Neural crest cell (in vitro differentiated cells): Measurements from ENCODE around the gene RAD23B. TPM values are rescaled to one million over a fixed set of nuclear protein-coding genes. Genes with fewer than 3 reads are reported as not detected.
"Not testable (repeated sequence)": the region's sequence is repeated elsewhere in the genome, so short reads cannot be mapped to it uniquely, and the experiment has no call there.

Experiments
- DNase-seq: peaks from one replicate; pipeline ENCODE4 v3.0.0; 2021; ENCODE audit warnings: low read depth, mixed read lengths, low spot score
- H3K27ac Mint-ChIP-seq: one replicate; pipeline ENCODE4 v1.8.0; 2021; ENCODE audit warnings: mild to moderate bottlenecking, mixed read lengths; ENCODE audit not compliant: unreplicated experiment
- H3K27me3 Mint-ChIP-seq: 2 replicates; pipeline ENCODE4 v1.8.0; 2021; ENCODE audit warnings: low read depth, mild to moderate bottlenecking, mixed read lengths
- H3K36me3 Mint-ChIP-seq: 2 replicates; pipeline ENCODE4 v1.8.0; 2021; ENCODE audit warnings: low read depth, mild to moderate bottlenecking, mixed read lengths
- H3K4me1 Mint-ChIP-seq: 2 replicates; pipeline ENCODE4 v1.8.0; 2021; ENCODE audit warnings: mixed read lengths
- H3K4me3 Mint-ChIP-seq: one replicate; pipeline ENCODE4 v1.8.0; 2021; ENCODE audit warnings: mild to moderate bottlenecking, mixed read lengths
- H3K9me3 Mint-ChIP-seq: 2 replicates; pipeline ENCODE4 v1.8.0; 2021; ENCODE audit warnings: mixed read lengths
- CTCF ChIP-seq: fragments of 200-600 bp; sonication (generic); conservative IDR thresholded peaks from 2 replicates; pipeline ENCODE4 v1.5.0; 2021; ENCODE audit warnings: antibody characterized with exemption, mild to moderate bottlenecking
- total RNA-seq: library from RNA; stranded (reverse); gene quantifications from 2 replicates; pipeline ENCODE4 v1.2.1, GENCODE V29; 2021

The RAD23B gene
- total RNA-seq, 1 donor from 2014 or later = 141 TPM

GRCh38 chr9:107295995-107296394 lies 12.9 kb downstream of the RAD23B start:
- no peaks in the 10 kb centered on the region for H3K36me3 Mint-ChIP-seq
- no peak for TF ChIP-seq CTCF
- no peak overlapping the region for H3K27ac Mint-ChIP-seq
- no peak overlapping the region for H3K4me3 Mint-ChIP-seq
- no peaks in the 10 kb centered on the region for H3K9me3 Mint-ChIP-seq
- no peaks in the 10 kb centered on the region for H3K27me3 Mint-ChIP-seq
- no peak for DNase-seq
- H3K4me1 Mint-ChIP-seq = peaks cover 39% of the 10 kb centered on the region

- not testable (repeated sequence) for DNase-seq, H3K27ac Mint-ChIP-seq, H3K4me3 Mint-ChIP-seq, H3K36me3 Mint-ChIP-seq, H3K9me3 Mint-ChIP-seq, H3K27me3 Mint-ChIP-seq
- peaks cover 39% of the 10 kb centered on the region for H3K4me1 Mint-ChIP-seq
Measured at GRCh38 chr9:107296592-107296991, 13.5 kb downstream of the RAD23B start.

DNA sequence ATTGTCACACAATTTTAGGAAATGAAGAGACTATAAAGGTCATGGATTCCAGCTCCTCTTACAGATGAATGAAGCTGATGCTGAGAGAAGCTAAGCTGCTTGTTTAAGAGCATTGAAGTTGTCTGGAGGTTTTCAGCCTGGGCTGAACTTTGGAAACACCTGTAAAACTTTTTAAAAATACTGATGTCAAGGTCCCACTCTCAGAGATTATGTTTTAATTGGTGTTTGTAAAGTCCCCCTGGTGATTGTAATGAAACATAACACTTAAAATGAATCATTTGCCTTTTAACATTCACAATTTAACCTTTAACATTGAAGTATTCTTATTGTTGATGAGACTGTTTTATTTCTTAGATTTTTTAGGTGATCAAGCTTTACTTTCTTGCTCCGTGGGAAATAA lies 16.4 kb downstream of the RAD23B start:
- Mint-ChIP-seq H3K9me3 (no peaks in the 10 kb centered on the region), H3K4me1 (peaks cover 25% of the 10 kb centered on the region), H3K27me3 (no peaks in the 10 kb centered on the region), H3K4me3 (no peak overlapping the region), H3K36me3 (no peaks in the 10 kb centered on the region), H3K27ac (no peak overlapping the region)
- DNase-seq = no peak
- peak; percentile 49 for TF ChIP-seq CTCF

GRCh38 chr9:107306308-107306707 lies 23.2 kb downstream of the RAD23B start:
- Mint-ChIP-seq H3K27me3 (no peaks in the 10 kb centered on the region), H3K27ac (no peak overlapping the region), H3K4me1 (peaks cover 4% of the 10 kb centered on the region), H3K4me3 (no peak overlapping the region), H3K36me3 (peaks cover 18% of the 10 kb centered on the region), H3K9me3 (no peaks in the 10 kb centered on the region)
- no peak for TF ChIP-seq CTCF
- DNase-seq = no peak

- Mint-ChIP-seq H3K36me3 (peaks cover 18% of the 10 kb centered on the region), H3K9me3 (no peaks in the 10 kb centered on the region), H3K4me3 (no peak overlapping the region), H3K27me3 (no peaks in the 10 kb centered on the region), H3K27ac (no peak overlapping the region), H3K4me1 (peaks cover 4% of the 10 kb centered on the region)
- DNase-seq = no peak
- no peak for TF ChIP-seq CTCF
Measured at GRCh38 chr9:107307331-107307730, 24.3 kb downstream of the RAD23B start.

- Mint-ChIP-seq H3K27me3 (no peaks in the 10 kb centered on the region), H3K27ac (no peak overlapping the region), H3K4me3 (no peak overlapping the region), H3K4me1 (peaks cover 4% of the 10 kb centered on the region), H3K9me3 (no peaks in the 10 kb centered on the region), H3K36me3 (peaks cover 21% of the 10 kb centered on the region)
- TF ChIP-seq CTCF = no peak
- DNase-seq = no peak
Measured at GRCh38 chr9:107308461-107308860, 25.4 kb downstream of the RAD23B start.
